ENCODE measurements around the gene SLC9A9.
A peak's percentile ranks its signal among the peaks of the same experiment; 100 is the strongest.
"Not testable (repeated sequence)": the region's sequence is repeated elsewhere in the genome, so short reads cannot be mapped to it uniquely, and the experiment has no call there.

The SLC9A9 gene

GRCh38 chr3:143847787-143848631 is at the start of gene SLC9A9:
Gene SLC9A9 (minus strand): TSS chr3:143848468. CDS start chr3:143848322, 146 bp downstream.
- DNase-seq: peak in 1 of 2 experiments; percentile 32

GRCh38 chr3:143897576-143898295 is 49.5 kb upstream of the SLC9A9 start:
- DNase-seq: no peak

- DNase-seq: no peak
These were observed 48.2 kb upstream of the SLC9A9 start for GRCh38 chr3:143896486-143896885.

- no peak for DNase-seq
These were observed 47.5 kb upstream of the SLC9A9 start for GRCh38 chr3:143895805-143896204.

- no peak for DNase-seq
These were observed 40.6 kb upstream of the SLC9A9 start for GRCh38 chr3:143888846-143889245.

GRCh38 chr3:143888166-143888565 is 39.9 kb upstream of the SLC9A9 start:
- no peak for DNase-seq

GRCh38 chr3:143885780-143886427 is 37.6 kb upstream of the SLC9A9 start:
- DNase-seq: peak; percentile 14 to 17

- DNase-seq: no peak
These were observed 36.6 kb upstream of the SLC9A9 start for GRCh38 chr3:143884861-143885260.

GRCh38 chr3:143883151-143883550 is 34.9 kb upstream of the SLC9A9 start:
- no peak for DNase-seq

GRCh38 chr3:143881095-143881494 is 32.8 kb upstream of the SLC9A9 start:
- no peak for DNase-seq

GRCh38 chr3:143875546-143875945 is 27.3 kb upstream of the SLC9A9 start:
- DNase-seq: no peak

- DNase-seq: not testable (repeated sequence)
These were observed 25.3 kb upstream of the SLC9A9 start for GRCh38 chr3:143873553-143873952.

GRCh38 chr3:143865302-143865701 is 17.0 kb upstream of the SLC9A9 start:
- no peak for DNase-seq

GRCh38 chr3:143859465-143860203 is 11.4 kb upstream of the SLC9A9 start:
- no peak for DNase-seq

- DNase-seq: no peak
These were observed 8.1 kb upstream of the SLC9A9 start for GRCh38 chr3:143856252-143856970.

- no peak for DNase-seq
These were observed 6.9 kb upstream of the SLC9A9 start for GRCh38 chr3:143855183-143855582.

GRCh38 chr3:143851331-143852017 is 3.2 kb upstream of the SLC9A9 start:
- DNase-seq: no peak

- DNase-seq: no peak
These were observed 2.6 kb upstream of the SLC9A9 start for GRCh38 chr3:143850877-143851276.

- no peak for DNase-seq
These were observed 1.7 kb upstream of the SLC9A9 start for GRCh38 chr3:143849854-143850549.

GRCh38 chr3:143848704-143849103 is 436 bp upstream of the SLC9A9 start:
- DNase-seq: no peak

GRCh38 chr3:143843587-143843986 is 4.7 kb downstream of the SLC9A9 start:
- no peak for DNase-seq
